Osteoblast (primary cell): ENCODE data around the gene PNKP. TPM values are rescaled to one million over a fixed set of nuclear protein-coding genes. Genes with fewer than 3 reads are reported as not detected.

Experiments used
- DNase-seq: peaks from one replicate; pipeline ENCODE4 v3.0.0; 2011; ENCODE audit warnings: low spot score, mixed read lengths; ENCODE audit not compliant: insufficient read length; ENCODE audit errors: missing footprints
- H2AFZ ChIP-seq: 2 replicates; pipeline ENCODE4 v1.6.0; 2011; ENCODE audit warnings: mild to moderate bottlenecking, low read length
- H3K27ac ChIP-seq: 2 replicates; pipeline ENCODE4 v1.5.1; 2011; ENCODE audit warnings: mild to moderate bottlenecking, low read depth, low read length, moderate library complexity
- H3K27me3 ChIP-seq: 2 replicates; pipeline ENCODE4 v1.6.0; 2012; ENCODE audit warnings: mild to moderate bottlenecking, control low read depth, inconsistent platforms, low read length, moderate library complexity; ENCODE audit not compliant: insufficient read depth
- H3K36me3 ChIP-seq: 2 replicates; pipeline ENCODE4 v1.5.1; 2011; ENCODE audit warnings: mild to moderate bottlenecking, low read length, control low read depth, moderate library complexity; ENCODE audit not compliant: insufficient read depth
- H3K4me1 ChIP-seq: 2 replicates; pipeline ENCODE4 v1.5.1; 2011; ENCODE audit warnings: mild to moderate bottlenecking, low read length, control low read depth, moderate library complexity; ENCODE audit not compliant: insufficient read depth
- H3K4me2 ChIP-seq: 2 replicates; pipeline ENCODE4 v1.6.0; 2011; ENCODE audit warnings: mild to moderate bottlenecking, low read length; ENCODE audit not compliant: insufficient read depth
- H3K4me3 ChIP-seq: fragments of 200-600 bp; sonication (generic); 3 replicates; pipeline ENCODE4 v1.5.1; 2012; ENCODE audit warnings: mild to moderate bottlenecking, low read length, inconsistent platforms; ENCODE audit not compliant: insufficient read depth
- H3K79me2 ChIP-seq: 2 replicates; pipeline ENCODE4 v1.6.0; 2012; ENCODE audit warnings: mild to moderate bottlenecking, low read length, control low read depth, inconsistent platforms; ENCODE audit not compliant: insufficient read depth
- H3K9me3 ChIP-seq: 2 replicates; pipeline ENCODE4 v1.5.1; 2011; ENCODE audit warnings: low read depth, low read length, control low read depth
- H4K20me1 ChIP-seq: 2 replicates; pipeline ENCODE4 v1.6.0; 2012; ENCODE audit warnings: mild to moderate bottlenecking, low read length, control low read depth; ENCODE audit not compliant: insufficient read depth
- CTCF ChIP-seq: IDR thresholded peaks from 2 replicates; pipeline ENCODE4 v1.5.1; 2011; ENCODE audit warnings: mild to moderate bottlenecking, low read depth, low read length, moderate library complexity; ENCODE audit errors: extremely low read depth
- total RNA-seq: library from RNA; depleted of rRNA; stranded (reverse); fragments of >200 nt; gene quantifications from 2 replicates; pipeline ENCODE4 v1.2.3, GENCODE V29; 2012

Gene PNKP
- total RNA-seq, 1 donor: 43.8 TPM

- DNase-seq: no peak
- H3K4me3 ChIP-seq: no peak overlapping the region
- H3K27ac ChIP-seq: no peak overlapping the region
- H2AFZ ChIP-seq: no peak overlapping the region
- TF ChIP-seq CTCF: no peak
- peaks cover 3% of the 10 kb centered on the region for H4K20me1 ChIP-seq
- no peaks in the 10 kb centered on the region for H3K79me2 ChIP-seq
- no peaks in the 10 kb centered on the region for H3K9me3 ChIP-seq
- peaks cover 9% of the 10 kb centered on the region for H3K27me3 ChIP-seq
- peaks cover 10% of the 10 kb centered on the region for H3K36me3 ChIP-seq
- no peak overlapping the region for H3K4me2 ChIP-seq
- peaks cover 5% of the 10 kb centered on the region for H3K4me1 ChIP-seq
Measured at GRCh38 chr19:49888510-49888824, 21.1 kb upstream of the PNKP start.

- peaks cover 5% of the 10 kb centered on the region for H3K4me1 ChIP-seq
- H3K9me3 ChIP-seq: no peaks in the 10 kb centered on the region
- no peaks in the 10 kb centered on the region for H3K79me2 ChIP-seq
- no peak overlapping the region for H3K4me2 ChIP-seq
- H3K27ac ChIP-seq: no peak overlapping the region
- H3K27me3 ChIP-seq: peaks cover 8% of the 10 kb centered on the region
- TF ChIP-seq CTCF: no peak
- H4K20me1 ChIP-seq: peaks cover 3% of the 10 kb centered on the region
- no peak overlapping the region for H3K4me3 ChIP-seq
- H2AFZ ChIP-seq: no peak overlapping the region
- peaks cover 16% of the 10 kb centered on the region for H3K36me3 ChIP-seq
- DNase-seq: no peak
Measured at GRCh38 chr19:49887665-49888509, 20.5 kb upstream of the PNKP start.

- H3K4me2 ChIP-seq: no peak overlapping the region
- H3K4me3 ChIP-seq: no peak overlapping the region
- TF ChIP-seq CTCF: no peak
- no peak overlapping the region for H2AFZ ChIP-seq
- no peak overlapping the region for H3K27ac ChIP-seq
- H3K9me3 ChIP-seq: no peaks in the 10 kb centered on the region
- peaks cover 23% of the 10 kb centered on the region for H3K36me3 ChIP-seq
- H3K27me3 ChIP-seq: peaks cover 4% of the 10 kb centered on the region
- peaks cover 3% of the 10 kb centered on the region for H4K20me1 ChIP-seq
- H3K79me2 ChIP-seq: no peaks in the 10 kb centered on the region
- peaks cover 5% of the 10 kb centered on the region for H3K4me1 ChIP-seq
- DNase-seq: no peak
Measured at GRCh38 chr19:49887037-49887664, 19.8 kb upstream of the PNKP start.

- Histone ChIP-seq H3K9me3 (no peaks in the 10 kb centered on the region), H3K36me3 (peaks cover 43% of the 10 kb centered on the region), H3K27ac (no peak overlapping the region), H3K4me3 (no peak overlapping the region), H3K4me2 (no peak overlapping the region), H3K27me3 (no peaks in the 10 kb centered on the region), H3K79me2 (no peaks in the 10 kb centered on the region), H3K4me1 (no peaks in the 10 kb centered on the region), H2AFZ (no peak overlapping the region), H4K20me1 (peaks cover 3% of the 10 kb centered on the region)
- no peak for TF ChIP-seq CTCF
- DNase-seq: no peak
Measured at GRCh38 chr19:49884760-49885159, 17.4 kb upstream of the PNKP start.
